Activated CD8-positive, alpha-beta memory T cell treated with anti-CD3 and anti-CD28 coated beads for 24 hours (primary cell): ENCODE results near the gene CRYZ.
"Not testable (repeated sequence)": the region's sequence is repeated elsewhere in the genome, so short reads cannot be mapped to it uniquely, and the experiment has no call there.

Experiments
- DNase-seq: peaks from one replicate; pipeline ENCODE4 v3.0.0-alpha.2; 2020

CRYZ gene, protein sequence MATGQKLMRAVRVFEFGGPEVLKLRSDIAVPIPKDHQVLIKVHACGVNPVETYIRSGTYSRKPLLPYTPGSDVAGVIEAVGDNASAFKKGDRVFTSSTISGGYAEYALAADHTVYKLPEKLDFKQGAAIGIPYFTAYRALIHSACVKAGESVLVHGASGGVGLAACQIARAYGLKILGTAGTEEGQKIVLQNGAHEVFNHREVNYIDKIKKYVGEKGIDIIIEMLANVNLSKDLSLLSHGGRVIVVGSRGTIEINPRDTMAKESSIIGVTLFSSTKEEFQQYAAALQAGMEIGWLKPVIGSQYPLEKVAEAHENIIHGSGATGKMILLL

DNA sequence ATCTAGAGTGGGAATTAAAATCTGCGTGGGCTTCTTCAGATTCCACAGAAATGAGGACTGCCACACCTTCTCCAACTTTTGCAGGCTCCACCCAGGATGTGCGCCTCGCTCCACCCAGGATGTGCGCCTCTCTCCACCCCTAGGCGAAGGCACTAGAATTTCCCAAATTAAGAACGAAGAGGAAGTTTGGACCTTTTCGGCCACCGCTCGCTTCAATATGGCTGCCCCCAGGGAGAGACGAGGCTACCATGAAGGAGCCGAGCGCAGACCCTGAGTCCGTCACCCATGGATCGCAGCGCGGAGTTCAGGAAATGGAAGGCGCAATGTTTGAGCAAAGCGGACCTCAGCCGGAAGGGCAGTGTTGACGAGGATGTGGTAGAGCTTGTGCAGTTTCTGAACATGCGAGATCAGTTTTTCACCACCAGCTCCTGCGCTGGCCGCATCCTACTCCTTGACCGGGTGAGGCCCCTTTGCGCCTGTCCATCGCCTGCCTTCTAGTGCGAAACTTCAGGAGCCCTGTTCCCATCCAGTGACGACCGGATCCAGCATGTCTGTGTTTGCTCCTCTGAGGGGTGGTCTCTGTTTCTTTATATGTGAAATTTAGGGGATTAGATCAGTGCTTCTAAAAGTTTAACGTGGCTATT, at the start of gene CRYZ, which contains the start of gene TYW3:
Gene CRYZ, minus strand, starts transcription at position 91 of the 644 bp plus-strand sequence. CDS start 8,229 bp downstream, outside the sequence.
Gene TYW3, plus strand, starts transcription at position 193 of the 644 bp plus-strand sequence. Its CDS starts 93 bp downstream, at position 286.
- peak; percentile 92 for DNase-seq

DNA sequence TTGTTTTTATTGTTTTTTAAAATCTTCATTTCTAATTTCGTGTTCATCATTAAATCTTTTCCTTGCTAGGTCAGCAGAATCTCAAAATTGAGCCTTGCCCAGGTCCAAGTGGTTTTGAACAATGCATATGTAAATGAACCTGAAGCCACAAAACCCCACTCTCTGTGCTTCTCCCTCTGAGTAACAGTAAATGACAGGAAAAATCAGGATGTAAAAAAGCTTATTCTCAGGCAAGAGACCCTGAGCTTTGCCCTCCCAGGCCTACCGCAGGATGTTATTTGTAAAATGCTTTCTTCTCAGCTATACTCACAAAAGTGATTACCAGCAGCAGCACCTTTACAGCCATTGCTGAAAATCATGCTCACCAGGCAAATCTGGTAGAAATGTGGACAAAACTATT, 47.7 kb upstream of the CRYZ start:
- DNase-seq: no peak

- no peak for DNase-seq
These were observed 46.9 kb upstream of the CRYZ start for GRCh38 chr1:74779750-74780149.

GRCh38 chr1:74777525-74777924, 44.7 kb upstream of the CRYZ start:
- DNase-seq: no peak

- DNase-seq: no peak
These were observed 42.9 kb upstream of the CRYZ start for GRCh38 chr1:74775735-74776134.

GRCh38 chr1:74773582-74773981, 40.7 kb upstream of the CRYZ start:
- no peak for DNase-seq

GRCh38 chr1:74772945-74773344, 40.1 kb upstream of the CRYZ start:
- DNase-seq: no peak

GRCh38 chr1:74771913-74772515, 39.2 kb upstream of the CRYZ start:
- DNase-seq: no peak

DNA sequence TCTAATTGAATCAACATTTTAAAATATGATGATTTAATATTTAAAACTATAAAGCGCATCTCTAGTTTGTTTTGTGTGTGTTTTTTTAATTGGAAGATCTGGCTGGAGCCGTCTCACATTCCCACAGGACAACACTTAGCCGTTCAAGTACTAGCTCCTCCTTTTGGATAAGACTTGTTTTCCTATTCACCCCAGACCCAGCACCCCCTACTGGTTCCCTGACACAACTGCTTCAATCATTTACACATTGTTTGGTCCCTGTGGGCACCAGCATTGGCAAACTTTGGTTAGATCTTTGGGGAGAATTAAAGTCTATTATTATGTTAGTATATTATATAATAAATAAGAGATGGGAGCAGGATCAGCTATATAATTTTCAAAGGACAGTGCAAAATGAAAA, 34.6 kb upstream of the CRYZ start:
- no peak for DNase-seq

DNA sequence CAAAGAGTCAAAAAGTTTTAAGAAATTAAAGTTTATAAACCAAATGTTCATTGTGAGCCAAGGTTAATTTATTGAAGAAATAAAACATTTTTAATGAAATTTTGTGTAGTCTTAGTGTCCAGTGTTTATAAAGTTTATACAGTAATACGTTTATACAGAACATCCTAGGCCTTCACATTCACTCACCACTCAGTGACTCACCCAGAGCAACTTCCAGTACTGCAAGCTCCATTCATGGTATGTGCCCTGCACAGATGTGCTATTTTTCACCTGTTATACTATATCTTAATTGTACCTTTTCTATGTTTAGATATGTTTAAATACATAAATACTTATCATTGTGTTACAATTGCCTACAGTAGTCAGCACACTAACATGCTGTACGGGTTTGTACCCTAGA, 33.7 kb upstream of the CRYZ start:
- no peak for DNase-seq

DNA sequence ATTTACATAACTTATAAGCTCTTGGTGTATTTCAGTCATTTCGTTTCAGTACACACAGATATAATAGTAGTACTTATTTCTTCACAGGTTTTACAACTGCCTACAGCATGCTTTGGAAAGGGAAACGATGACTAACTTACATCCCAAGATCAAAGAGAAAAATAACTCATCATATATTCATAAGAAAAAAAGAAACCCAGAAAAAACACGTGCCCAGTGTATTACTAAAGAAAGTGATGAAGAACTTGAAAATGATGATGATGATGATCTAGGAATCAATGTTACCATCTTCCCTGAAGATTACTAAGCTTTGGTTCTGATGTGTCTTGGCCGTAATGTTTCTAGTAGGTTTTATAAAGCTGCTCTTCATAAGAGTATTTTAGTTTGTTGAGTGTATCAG, 31.0 kb upstream of the CRYZ start:
- no peak for DNase-seq

DNA sequence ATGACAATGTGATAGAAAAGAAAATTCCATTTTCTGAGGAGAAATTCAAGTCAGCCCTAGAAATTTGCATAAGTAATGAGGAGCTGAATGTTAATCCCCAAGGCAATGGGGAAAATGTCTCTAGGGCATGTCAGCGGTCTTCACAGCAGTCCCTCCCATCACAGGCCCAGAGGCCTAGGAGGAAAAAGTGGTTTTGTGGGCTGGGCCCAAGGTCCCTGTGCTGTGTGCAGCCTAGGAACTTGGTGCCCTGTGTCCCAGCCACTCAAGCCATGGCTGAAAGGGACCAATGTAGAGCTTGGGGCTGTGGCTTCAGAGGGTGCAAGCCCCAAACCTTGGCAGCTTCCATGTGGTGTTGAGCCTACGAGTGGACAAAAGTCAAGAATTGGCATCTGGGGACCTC, 23.8 kb upstream of the CRYZ start:
- DNase-seq: not testable (repeated sequence)

GRCh38 chr1:74755475-74755874, 22.6 kb upstream of the CRYZ start:
- DNase-seq: no peak

DNA sequence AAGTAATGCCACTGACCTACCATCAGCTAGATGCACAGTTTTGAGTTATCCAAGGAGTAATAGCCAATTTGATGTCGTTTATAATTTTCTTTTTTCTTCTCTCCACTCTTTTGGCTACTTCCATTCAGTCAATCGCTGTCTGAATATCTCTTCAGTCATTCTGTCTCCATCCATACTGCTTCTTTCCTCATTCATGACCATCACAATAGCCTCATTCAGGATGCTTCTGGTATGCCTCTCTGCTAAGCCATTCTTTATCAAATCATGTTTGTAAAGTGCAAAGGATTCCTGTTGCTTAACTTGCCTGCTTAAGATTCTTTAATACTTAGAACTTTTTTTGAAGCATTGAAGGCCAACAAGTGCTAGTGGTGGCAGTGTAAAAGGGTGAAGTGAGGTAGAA, 20.3 kb upstream of the CRYZ start:
- no peak for DNase-seq

DNA sequence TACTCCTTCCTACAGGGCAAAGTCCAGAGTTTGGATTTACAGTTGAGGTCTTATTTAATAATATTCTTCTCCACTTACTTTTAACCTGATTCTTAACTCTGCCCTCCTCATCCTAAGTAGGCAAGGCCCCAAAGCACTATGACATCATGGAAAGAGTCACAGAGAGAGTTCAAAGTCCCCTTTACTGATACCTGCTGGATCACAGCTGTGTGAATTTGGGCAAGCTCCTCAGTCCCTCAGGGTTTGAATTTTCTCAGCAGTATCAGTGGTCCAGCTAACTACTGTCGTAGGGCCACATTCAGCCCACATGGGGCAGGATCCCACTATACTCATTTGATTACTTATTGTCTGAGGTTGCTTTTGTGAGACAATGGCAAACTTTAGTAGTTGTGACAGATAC, 16.1 kb upstream of the CRYZ start:
- no peak for DNase-seq

DNA sequence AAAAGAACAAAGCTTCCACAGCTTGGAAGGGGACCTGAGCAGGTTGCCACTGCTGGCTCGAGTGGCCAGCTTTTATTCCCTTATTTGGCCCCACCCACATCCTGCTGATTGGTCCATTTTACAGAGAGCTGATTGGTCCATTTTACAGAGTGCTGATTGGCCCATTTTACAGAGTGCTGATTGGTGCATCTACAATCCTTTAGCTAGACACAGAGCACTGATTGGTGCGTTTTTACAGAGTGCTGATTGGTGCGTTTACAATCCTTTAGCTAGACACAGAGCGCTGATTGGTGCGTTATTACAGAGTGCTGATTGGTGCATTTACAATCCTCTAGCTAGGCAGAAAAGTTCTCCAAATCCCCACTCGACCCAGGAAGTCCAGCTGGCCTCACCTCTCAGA, 12.4 kb upstream of the CRYZ start:
- DNase-seq: not testable (repeated sequence)

DNA sequence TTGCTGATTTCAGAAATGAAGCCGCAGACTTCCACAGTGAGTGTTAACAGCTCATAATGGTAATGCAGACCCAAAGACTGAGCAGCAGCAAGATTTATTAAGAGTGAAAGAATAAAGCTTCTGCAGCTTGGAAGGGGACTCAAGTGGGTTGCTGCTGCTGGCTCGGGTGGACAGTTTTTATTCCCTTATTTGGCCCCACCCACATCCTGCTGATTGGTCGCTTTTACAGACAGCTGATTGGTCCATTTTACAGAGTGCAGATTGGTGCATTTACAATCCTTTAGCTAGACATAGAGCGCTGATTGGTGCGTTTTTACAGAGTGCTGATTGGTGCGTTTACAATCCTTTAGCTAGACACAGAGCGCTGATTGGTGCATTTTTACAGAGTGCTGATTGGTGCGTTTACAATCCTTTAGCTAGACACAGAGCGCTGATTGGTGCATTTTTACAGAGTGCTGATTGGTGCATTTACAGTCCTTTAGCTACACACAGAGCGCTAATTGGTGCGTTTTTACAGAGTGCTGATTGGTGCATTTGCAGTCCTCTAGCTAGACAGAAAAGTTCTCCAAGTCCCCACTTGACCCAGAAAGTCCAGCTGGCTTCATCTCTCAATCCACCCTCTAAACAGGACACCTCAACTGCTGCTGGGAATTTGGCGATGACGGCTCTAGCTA, 7.6 kb upstream of the CRYZ start:
- DNase-seq: not testable (repeated sequence)

DNA sequence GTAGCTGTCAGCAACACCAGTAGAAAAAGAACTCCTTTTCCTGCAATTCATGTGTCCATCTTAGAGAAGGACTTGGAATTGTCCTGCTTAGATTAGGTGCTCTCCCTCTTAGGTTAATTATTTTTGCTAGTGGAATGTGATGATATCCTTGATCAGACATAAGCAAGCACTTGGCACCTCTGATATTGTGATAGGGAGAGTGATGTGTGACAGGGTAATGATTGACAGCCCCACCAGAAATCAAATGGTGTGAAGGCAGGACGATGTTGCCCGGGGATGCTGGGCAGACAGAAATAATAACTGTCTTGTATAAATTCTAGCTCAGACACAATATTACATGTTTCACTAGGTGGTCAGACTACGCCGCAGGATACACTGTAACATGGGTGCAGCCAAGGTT, 4.5 kb upstream of the CRYZ start:
- DNase-seq: no peak

- DNase-seq: no peak
These were observed 994 bp upstream of the CRYZ start for GRCh38 chr1:74733604-74734484.

- DNase-seq: peak; percentile 60
These were observed 541 bp downstream of the CRYZ start for GRCh38 chr1:74732071-74732946.

GRCh38 chr1:74731399-74732052, 1.3 kb downstream of the CRYZ start:
- no peak for DNase-seq
